GM21786 (cell line): ENCODE results near the gene TNFSF11.

Experiments
- ATAC-seq: cut with Tn5 transposase; IDR thresholded peaks from one replicate; pipeline ENCODE4 v1.9.1; 2021; ENCODE audit not compliant: unreplicated experiment

The TNFSF11 gene

DNA sequence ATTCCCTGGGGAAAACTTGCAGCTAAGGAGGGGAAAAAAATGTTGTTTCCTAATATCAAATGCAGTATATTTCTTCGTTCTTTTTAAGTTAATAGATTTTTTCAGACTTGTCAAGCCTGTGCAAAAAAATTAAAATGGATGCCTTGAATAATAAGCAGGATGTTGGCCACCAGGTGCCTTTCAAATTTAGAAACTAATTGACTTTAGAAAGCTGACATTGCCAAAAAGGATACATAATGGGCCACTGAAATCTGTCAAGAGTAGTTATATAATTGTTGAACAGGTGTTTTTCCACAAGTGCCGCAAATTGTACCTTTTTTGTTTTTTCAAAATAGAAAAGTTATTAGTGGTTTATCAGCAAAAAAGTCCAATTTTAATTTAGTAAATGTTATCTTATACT lies 33.6 kb downstream of the TNFSF11 start:
- no peak for ATAC-seq

- no peak for ATAC-seq
Observed at GRCh38 chr13:42610649-42611048, 36.7 kb downstream of the TNFSF11 start.

GRCh38 chr13:42611086-42611779 lies 37.3 kb downstream of the TNFSF11 start:
- ATAC-seq = no peak

GRCh38 chr13:42612021-42612765 lies 38.2 kb downstream of the TNFSF11 start:
- ATAC-seq = no peak

- no peak for ATAC-seq
Observed at GRCh38 chr13:42614436-42615035, 40.6 kb downstream of the TNFSF11 start.

GRCh38 chr13:42615691-42616090 lies 41.7 kb downstream of the TNFSF11 start:
- ATAC-seq = no peak

DNA sequence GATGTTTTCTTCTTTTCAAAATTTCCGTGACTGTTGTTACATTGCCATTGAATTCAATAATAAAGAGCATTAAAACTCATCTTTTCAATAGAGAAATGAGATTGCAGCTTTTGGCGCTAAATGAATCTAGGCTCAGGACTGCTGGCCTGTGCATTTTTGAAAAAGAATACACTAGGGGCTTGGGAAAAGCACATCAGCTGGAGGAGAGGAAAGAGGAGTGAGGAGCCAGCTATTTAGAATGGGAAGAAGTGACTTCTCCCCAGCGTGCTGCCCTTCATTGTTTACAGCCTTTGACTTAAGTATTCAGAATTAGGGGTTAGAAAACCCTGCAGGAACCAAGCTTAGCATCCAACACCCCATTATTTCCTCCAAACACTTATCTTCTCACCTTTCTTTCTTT lies 43.3 kb downstream of the TNFSF11 start:
- no peak for ATAC-seq

DNA sequence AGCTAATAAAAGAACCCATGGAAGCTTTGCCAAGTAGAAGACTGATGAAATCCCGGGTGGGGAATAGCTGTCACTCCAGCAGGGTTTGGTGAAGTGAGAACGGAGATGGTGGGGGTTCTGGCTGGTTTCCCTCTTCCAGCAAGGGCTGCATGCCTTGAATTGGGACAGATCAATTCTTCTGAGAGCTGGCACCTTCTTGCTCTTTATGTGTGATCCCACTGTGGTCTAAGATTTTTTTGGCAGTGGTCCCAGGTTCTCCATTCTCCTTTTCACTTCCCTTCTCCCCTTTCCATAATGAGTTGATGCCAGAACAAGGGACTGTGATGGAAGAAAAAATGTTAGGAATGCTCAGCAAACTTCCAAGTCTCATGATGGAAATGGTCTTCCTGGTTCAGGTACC lies 50.0 kb downstream of the TNFSF11 start:
- ATAC-seq = no peak

DNA sequence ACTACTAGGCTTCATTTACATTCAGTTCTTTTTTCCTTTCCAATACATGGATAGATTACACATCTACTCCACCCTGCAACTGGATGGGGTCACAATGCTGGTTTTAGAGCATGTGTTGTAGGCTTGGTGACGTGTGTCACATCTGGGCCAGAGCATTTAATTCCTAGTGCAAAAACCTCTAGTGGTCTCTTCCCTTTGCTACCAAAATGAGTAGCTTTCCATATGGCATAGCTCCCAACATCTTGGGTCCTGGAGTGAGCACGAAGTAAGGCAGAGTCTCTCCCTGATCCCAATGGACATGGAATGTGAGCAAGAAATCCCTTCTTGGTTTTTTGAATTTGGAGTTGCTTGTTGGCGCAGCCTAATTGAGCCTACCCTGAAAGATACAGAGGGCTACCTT lies 51.7 kb downstream of the TNFSF11 start:
- no peak for ATAC-seq

DNA sequence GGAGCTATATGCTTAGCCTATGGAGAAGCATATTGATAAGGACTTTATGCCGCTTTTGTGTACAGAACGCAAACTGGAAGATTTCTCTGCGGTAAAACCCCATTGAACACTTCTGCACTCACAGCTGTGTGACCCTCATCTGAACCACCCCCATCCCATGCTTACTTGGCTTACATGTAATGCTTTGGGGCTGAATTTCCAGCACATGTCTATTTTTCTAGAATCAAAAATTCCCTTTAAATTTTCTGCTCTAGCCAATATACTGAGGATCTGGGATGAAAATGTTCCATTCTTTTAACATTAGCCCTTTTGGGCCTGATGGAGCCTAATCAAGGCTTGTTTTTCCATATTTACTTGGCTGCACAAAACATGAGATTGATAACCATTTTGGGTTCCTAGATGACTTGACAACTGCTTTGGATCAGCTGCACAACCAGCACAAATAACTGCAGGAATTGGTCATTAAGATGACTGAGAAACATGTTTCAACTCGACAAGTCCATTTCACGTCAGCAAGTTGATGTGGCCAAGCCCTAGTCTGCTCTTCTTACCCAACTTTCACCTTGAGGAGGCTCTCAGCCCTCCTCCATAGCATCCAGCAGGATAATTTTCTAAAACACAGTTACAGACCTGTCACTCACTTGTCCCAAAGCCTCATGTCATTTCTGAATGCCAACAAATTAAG lies 52.4 kb downstream of the TNFSF11 start:
- no peak for ATAC-seq

DNA sequence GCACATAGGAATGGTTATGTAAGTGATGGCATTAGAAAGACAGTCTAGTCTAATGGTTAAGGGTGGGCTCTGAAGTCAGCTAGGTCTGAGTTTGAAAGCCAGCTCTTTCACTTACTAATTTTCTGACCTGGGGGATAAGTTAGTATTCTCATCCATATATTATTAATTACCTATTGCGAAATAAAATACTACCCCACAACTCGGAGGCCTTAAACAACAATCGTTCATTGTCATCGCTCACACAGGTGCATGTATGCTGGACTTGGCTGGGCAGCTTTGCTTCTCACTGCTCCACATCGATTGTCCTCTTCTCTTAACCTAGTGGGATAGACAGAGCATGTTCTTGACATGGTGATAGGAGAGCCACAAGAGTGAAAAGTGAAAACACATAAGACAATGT lies 54.7 kb downstream of the TNFSF11 start:
- ATAC-seq = no peak

DNA sequence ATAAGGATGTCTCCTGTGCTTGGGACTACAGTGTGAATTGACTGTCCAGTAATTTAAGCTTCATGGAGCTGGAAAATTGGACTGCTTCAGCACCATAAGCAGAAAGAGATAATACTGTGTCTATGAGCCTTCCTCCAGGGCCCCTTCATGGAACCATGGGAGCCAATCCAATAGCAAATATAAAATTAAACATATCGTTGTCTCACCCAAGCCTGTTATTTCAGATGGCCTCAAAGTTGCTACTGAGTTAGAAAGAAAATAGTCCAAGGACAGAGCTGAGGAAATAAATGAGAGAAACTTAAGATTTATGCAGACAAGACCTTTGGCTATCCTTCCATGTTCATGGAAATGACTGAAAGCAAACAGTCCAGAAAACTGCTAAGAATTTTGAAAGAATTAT lies 57.2 kb downstream of the TNFSF11 start:
- no peak for ATAC-seq

DNA sequence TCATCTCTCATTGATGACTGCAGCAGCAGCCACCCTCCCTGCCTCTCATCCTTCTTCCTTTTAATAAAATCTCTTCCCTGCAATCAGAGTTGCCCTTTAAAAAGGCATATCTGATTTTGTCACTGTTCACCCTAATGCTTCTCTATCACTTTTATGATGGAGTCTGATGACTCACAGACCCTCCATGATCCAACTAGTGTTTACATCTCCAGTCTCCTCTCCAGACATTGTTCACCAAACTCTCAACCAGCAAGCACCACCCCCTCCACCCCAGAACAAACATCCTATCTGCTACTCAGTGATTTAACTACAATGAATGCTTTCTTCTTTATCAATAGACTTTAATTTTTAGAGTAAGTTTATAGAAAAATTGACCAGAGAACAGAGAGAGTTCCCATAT lies 59.5 kb downstream of the TNFSF11 start:
- ATAC-seq = no peak

- ATAC-seq = no peak
Observed at GRCh38 chr13:42638101-42638500, 64.1 kb downstream of the TNFSF11 start.

- no peak for ATAC-seq
Observed at GRCh38 chr13:42638886-42639285, 64.9 kb downstream of the TNFSF11 start.

DNA sequence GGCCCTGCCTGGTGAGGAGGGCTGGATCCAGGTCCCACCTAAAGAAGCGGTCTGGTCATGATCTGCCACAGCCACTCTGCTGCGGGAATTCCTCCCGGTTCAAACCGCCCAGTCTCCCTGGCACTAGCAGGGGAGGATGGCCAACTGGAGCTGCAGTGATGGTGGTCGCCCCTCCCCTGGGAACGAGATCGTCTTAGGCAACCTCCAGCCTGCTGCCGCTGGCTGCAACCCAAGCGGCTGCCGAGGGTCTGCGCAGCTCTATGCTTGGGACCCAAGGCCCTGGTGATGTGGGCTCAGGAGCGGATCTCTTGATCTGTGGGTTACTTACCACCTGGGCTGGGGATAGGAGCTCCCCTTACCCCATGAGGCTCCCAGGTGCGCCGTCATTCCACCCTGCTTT lies 69.1 kb downstream of the TNFSF11 start:
- ATAC-seq = no peak

- ATAC-seq = no peak
Observed at GRCh38 chr13:42644841-42645240, 70.9 kb downstream of the TNFSF11 start.

GRCh38 chr13:42645717-42646116 lies 71.8 kb downstream of the TNFSF11 start:
- ATAC-seq = no peak

DNA sequence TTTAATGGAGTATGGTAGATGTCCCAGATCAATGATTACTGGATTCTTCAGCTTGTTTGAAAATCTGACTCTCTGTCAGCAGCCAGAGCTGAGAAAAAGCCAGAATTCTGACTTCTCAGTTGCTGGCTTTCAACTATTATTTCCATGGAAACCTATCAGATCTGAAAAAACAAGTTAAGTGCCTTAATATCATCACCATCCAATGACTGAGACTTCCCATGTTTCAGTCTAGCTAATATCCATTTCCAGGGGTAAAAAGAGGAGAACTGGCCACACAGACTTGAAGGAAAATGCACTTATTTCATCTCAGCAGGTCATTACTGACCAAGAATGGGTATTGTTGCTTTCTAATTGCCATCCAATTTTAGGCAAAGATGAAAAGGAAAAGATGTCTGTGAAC lies 75.2 kb downstream of the TNFSF11 start:
- no peak for ATAC-seq

GRCh38 chr13:42649831-42650230 lies 75.9 kb downstream of the TNFSF11 start:
- no peak for ATAC-seq

- ATAC-seq = no peak
Observed at GRCh38 chr13:42650506-42650905, 76.6 kb downstream of the TNFSF11 start.
